HG02852 (cell line): ENCODE data around the gene LIN7B.

Source experiments
- ATAC-seq: cut with Tn5 transposase; IDR thresholded peaks from one replicate; pipeline ENCODE4 v1.9.1; 2021; ENCODE audit warnings: mild to moderate bottlenecking, moderate library complexity; ENCODE audit not compliant: unreplicated experiment

Gene LIN7B

GRCh38 chr19:49094505-49095482 lies 19.4 kb upstream of the LIN7B start:
- ATAC-seq: no peak

- no peak for ATAC-seq
Observed at GRCh38 chr19:49097453-49098288, 16.5 kb upstream of the LIN7B start.

- no peak for ATAC-seq
Observed at GRCh38 chr19:49098795-49099194, 15.4 kb upstream of the LIN7B start.

- ATAC-seq: no peak
Observed at GRCh38 chr19:49101160-49101559, 13.0 kb upstream of the LIN7B start.

GRCh38 chr19:49102303-49102702 lies 11.9 kb upstream of the LIN7B start:
- no peak for ATAC-seq

GRCh38 chr19:49103331-49104085 lies 10.7 kb upstream of the LIN7B start:
- no peak for ATAC-seq

GRCh38 chr19:49104229-49104864 lies 9.8 kb upstream of the LIN7B start:
- ATAC-seq: no peak

- no peak for ATAC-seq
Observed at GRCh38 chr19:49106648-49107135, 7.5 kb upstream of the LIN7B start.

GRCh38 chr19:49107625-49108459 lies 6.3 kb upstream of the LIN7B start:
- no peak for ATAC-seq

- no peak for ATAC-seq
Observed at GRCh38 chr19:49109051-49109450, 5.1 kb upstream of the LIN7B start.

GRCh38 chr19:49109569-49110233 lies 4.5 kb upstream of the LIN7B start:
- ATAC-seq: no peak

GRCh38 chr19:49110567-49110966 lies 3.6 kb upstream of the LIN7B start:
- no peak for ATAC-seq

GRCh38 chr19:49111218-49111998 lies 2.8 kb upstream of the LIN7B start:
- ATAC-seq: no peak

- ATAC-seq: no peak
Observed at GRCh38 chr19:49114630-49115363, 627 bp downstream of the LIN7B start.

GRCh38 chr19:49116544-49116943 lies 2.4 kb downstream of the LIN7B start:
- no peak for ATAC-seq

GRCh38 chr19:49117677-49118564 lies 3.8 kb downstream of the LIN7B start:
- ATAC-seq: no peak
